GM10847 (cell line): ENCODE results near the gene TENT5C.

Experiments
- POLR2A ChIP-seq: IDR thresholded peaks from 2 replicates; pipeline ENCODE4 v1.6.1; 2011; ENCODE audit not compliant: insufficient read length; ENCODE audit errors: extremely low read depth

The TENT5C gene

DNA sequence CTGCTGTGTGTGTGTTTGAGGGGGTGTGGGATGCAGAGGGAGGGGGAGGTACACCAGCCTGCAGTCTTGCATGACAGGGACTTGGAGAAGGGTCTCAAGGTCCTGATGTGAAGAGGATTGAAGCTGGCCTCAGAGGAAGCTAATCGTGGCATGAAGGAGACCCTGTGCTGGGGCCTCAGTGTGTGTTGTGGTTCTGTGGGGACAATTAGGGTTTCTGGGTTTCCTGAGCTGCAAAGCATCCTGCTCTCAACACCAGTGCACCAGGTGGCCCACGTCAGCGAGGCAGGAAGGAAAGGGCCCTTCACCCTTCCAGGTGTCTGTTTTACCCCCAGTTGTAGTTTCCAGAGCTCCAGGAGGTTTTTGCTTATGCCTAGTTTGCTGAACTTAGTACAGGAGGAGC, 52.8 kb downstream of the TENT5C start:
- no peak for TF ChIP-seq POLR2A

- no peak for TF ChIP-seq POLR2A
These were observed 53.9 kb downstream of the TENT5C start for GRCh38 chr1:117659550-117660270.

DNA sequence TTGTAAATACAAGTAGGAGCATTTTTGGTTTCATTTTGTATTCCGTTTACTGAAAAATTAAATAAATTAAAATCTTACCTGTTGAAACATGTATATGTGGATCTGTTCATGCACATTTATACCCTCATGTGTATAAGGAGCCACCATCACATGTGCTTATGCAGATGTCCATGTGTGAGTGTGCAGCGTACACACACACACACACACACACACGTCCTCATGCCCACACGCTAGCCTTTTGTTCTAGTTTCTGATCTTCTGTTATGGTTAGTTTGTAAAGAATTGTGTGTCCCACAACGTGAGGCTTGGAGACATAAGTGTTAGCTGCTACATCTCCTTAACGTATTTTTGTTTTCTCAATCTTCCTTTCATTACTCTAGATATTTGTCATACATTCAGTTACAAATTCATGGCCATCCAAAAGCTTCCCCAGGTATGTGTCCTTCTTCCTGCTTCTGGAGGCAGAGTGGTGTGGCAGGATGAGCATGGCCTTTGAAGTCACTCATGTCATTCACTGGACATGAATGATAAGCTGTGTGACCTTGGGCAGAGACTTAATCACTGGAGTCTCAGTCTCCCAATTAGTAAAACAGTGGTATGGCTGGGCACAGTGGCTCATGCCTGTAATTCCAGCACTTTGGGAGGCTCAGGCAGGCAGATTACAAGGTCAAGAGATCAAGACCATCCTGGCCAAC, 54.6 kb downstream of the TENT5C start:
- no peak for TF ChIP-seq POLR2A

- no peak for TF ChIP-seq POLR2A
These were observed 55.2 kb downstream of the TENT5C start for GRCh38 chr1:117661027-117661426.

GRCh38 chr1:117662667-117663066, 56.8 kb downstream of the TENT5C start:
- TF ChIP-seq POLR2A = no peak

DNA sequence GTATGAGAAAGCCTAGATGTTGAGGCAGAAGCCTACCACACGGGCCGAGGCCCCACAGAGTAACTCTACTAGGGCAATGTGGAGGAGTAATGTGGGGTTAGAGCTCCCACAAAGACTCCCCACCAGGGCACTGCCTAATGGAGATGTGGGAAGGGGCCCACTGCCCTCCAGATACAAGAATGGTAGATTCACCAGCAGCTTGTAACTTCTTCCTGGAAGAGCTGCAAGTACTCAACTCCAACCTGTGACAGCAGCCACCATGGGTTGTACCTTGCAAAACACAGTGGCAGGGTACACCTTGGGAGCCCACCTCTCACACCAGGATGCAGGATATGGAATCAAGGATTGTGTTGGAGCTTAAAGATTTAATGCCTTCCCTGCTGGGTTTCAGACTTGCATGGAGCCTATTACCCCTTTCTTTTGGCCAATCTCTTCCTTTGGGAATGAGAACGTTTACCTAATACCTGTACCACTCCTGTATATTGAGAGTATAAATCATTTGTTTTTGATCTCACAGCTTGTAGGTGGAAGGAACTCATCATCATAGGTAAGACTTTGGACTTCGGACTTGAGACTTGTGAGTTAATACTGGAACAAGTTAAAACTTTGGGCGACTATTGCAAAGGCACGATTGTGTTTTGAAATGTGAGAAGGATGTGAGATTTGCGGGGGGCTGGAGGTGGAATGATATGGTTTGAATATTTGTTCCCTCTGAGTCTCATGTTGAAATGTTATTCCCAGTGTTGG, 57.5 kb downstream of the TENT5C start:
- no peak for TF ChIP-seq POLR2A

- no peak for TF ChIP-seq POLR2A
These were observed 58.5 kb downstream of the TENT5C start for GRCh38 chr1:117664314-117664713.

- no peak for TF ChIP-seq POLR2A
These were observed 59.9 kb downstream of the TENT5C start for GRCh38 chr1:117665556-117666270.

DNA sequence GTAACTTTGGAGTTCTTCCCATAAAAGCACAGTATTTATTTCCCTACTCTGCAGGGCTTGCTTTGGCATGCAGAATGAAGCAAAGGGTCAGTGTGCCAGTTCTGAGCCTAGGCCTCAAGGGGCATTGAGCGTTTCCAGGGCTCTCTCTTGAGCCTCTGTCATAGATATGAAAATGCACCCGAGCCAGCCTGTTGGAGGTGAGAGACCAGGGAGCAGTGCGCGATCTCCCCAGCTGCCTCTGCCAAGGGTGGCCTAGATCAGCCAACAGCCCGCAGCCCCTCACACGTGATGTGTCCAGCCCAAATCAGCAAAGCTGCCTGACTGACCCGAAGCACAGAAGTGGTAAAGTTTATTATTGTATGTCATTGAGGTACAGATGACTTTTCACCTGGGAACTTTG, 63.7 kb downstream of the TENT5C start:
- TF ChIP-seq POLR2A = no peak

DNA sequence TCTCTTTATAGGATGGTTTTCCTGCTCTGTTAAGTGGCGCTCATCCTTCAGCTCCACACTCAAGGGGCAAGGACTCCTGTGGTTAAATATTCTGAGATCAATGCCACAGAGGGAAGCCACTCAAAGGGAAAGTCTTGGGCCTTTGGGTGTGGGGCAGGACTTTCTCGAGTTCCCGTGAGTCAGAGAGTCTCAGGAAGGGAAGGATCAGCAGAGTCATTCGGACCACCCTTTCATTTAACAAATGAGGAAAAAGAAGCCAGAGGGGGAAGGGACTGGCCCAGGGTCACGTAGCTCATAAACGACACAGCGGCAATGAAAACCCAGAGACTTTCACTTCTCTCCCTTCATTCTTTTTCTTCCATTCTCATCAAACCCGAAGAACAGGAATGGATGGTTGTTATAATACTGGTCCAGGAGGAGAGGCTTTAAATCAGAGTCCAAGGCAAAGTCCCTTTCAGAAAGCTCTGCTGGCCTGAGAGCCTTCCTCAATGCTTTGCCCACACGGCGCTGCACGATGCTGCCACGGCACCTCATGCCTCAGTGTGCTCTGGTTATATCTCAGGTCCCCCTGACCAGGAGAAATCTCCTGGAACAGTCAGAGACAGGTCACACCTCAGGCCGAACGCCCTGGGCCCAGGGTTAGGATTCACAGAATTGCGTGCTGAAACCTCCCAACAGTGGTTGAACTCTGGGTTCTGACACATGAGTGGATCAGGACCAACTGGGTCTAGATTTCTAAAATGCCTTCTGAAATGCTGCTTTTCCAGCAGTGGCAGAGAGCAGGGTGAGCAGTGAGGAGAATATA, 65.3 kb downstream of the TENT5C start:
- no peak for TF ChIP-seq POLR2A

GRCh38 chr1:117671781-117672501, 66.1 kb downstream of the TENT5C start:
- no peak for TF ChIP-seq POLR2A

GRCh38 chr1:117672756-117673155, 66.9 kb downstream of the TENT5C start:
- TF ChIP-seq POLR2A = no peak

DNA sequence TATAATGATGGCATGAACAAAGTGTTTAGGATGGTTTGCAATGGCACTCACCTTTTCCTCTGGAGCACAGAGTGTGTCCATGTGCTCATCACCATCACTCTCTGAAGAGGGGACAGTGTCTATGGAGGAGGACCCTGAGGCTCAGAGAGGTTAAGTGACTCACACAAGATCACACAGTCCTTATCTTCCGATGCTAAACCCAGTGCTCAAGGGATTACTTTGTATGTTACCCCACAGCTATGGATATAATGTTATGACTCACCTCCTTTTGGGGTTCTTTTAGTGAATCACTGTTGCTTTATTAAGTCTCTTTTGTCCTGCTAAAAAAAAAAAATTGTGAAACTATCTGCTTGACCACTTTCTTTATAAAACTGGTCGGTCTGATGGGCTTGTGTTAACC, 67.6 kb downstream of the TENT5C start:
- TF ChIP-seq POLR2A = no peak

DNA sequence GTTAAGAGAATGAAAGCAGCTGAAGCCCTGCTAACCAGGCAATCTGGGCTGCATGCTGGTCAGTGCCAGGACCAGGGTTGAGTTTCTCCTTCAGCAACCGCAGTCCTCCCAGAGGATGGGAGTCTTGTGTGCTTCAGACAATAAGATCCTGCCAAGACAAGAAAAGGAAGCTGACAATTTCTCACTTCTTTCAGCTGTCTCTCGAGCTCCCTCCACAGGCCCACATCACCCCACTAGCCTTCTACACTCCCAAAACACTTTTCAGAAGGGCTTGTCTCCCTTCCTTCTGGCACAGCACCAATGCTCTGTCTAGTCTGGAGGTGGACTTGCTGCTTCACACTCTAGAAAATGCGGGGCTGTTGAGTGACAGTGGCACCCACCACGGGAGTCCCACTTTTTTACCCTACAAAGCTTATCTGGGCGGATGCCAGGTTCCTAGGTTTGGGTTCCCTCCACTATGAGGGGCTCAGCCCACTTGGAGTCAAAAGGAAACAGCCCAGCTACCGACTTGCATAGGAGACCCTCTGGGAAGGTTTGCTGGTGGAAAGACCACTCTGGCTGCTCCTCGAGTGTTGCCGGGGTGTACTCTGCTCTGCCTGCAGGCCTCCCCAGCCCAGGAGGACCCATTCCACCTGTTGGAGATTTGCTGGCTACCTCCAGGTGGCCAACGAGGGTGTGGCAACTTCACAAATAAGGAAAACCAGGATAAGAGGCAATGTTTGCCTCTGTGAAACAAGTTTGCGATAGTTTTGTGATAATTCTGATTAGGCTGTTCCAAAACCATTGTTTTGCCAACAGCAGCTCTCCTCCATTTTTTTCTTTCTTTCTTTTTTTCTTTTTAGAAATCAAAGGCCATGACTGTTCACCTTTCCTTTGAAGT, 68.9 kb downstream of the TENT5C start:
- TF ChIP-seq POLR2A = no peak
